SIG-M5 treated with dmso at 0.1 percent for 504 hours (cell line): ENCODE data around the gene AP1M1.

Experiments used
- DNase-seq: peaks from one replicate; lab custom pipeline; 2025; ENCODE audit not compliant: unreplicated experiment; lab: John Stamatoyannopoulos, UW

The AP1M1 gene

GRCh38 chr19:16207490-16208025 lies 9.8 kb downstream of the AP1M1 start:
- no peak for DNase-seq

GRCh38 chr19:16208064-16208759 lies 10.5 kb downstream of the AP1M1 start:
- no peak for DNase-seq

GRCh38 chr19:16208847-16209665 lies 11.3 kb downstream of the AP1M1 start:
- DNase-seq, result no peak

- no peak for DNase-seq
Observed at GRCh38 chr19:16210168-16210567, 12.5 kb downstream of the AP1M1 start.

GRCh38 chr19:16213076-16213475 lies 15.4 kb downstream of the AP1M1 start:
- no peak for DNase-seq

- DNase-seq, result no peak
Observed at GRCh38 chr19:16216744-16217670, 19.3 kb downstream of the AP1M1 start.

GRCh38 chr19:16217716-16218451 lies 20.2 kb downstream of the AP1M1 start:
- DNase-seq, result no peak

- DNase-seq, result no peak
Observed at GRCh38 chr19:16218851-16219250, 21.1 kb downstream of the AP1M1 start.

- DNase-seq, result no peak
Observed at GRCh38 chr19:16222806-16223205, 25.1 kb downstream of the AP1M1 start.

- DNase-seq, result no peak
Observed at GRCh38 chr19:16223746-16224145, 26.0 kb downstream of the AP1M1 start.

- no peak for DNase-seq
Observed at GRCh38 chr19:16224293-16225045, 26.8 kb downstream of the AP1M1 start.

GRCh38 chr19:16225279-16226183 lies 27.8 kb downstream of the AP1M1 start:
- DNase-seq, result no peak

- DNase-seq, result no peak
Observed at GRCh38 chr19:16226184-16226591, 28.5 kb downstream of the AP1M1 start.

- no peak for DNase-seq
Observed at GRCh38 chr19:16226878-16227836, 29.4 kb downstream of the AP1M1 start.

GRCh38 chr19:16227837-16228636 lies 30.3 kb downstream of the AP1M1 start:
- DNase-seq, result no peak

GRCh38 chr19:16228637-16229321 lies 31.1 kb downstream of the AP1M1 start:
- no peak for DNase-seq
